HCT116 (cell line): ENCODE measurements around the gene LASP1NB.

Source experiments
- ATAC-seq: fragments of 200-7000 bp; cut with Tn5 transposase; 2 replicates; pipeline ENCODE4 v1.9.1; 2020; ENCODE audit warnings: mild to moderate bottlenecking, moderate library complexity
- BruUV-seq: library from RNA; stranded (reverse); fragments of 400-500 nt; replicated peaks from 2 replicates; lab custom pipeline; 2021; lab: Mats Ljungman, UMichigan
- CTCF ChIA-PET: fragments of 300-600 bp; sonication (Branson Sonifier 250); formaldehyde crosslinking; loops from one replicate; lab custom pipeline; 2021; ENCODE audit warnings: antibody characterized with exemption; lab: Charles Lee
- POLR2A ChIA-PET: fragments of 300-600, 350-600 bp; sonication (Branson Sonifier 250); formaldehyde crosslinking; loops from one replicate; lab custom pipeline; 2021; ENCODE audit warnings: antibody characterized with exemption; lab: Charles Lee
- RAD21 ChIA-PET, 2 experiments: fragments of 300-600 bp; sonication (Branson Sonifier 250); formaldehyde crosslinking; loops; one replicate each; lab custom pipeline; 2023; ENCODE audit warnings: low total read pairs in 2 of 2; ENCODE audit not compliant: uncharacterized antibody in 2 of 2, unreplicated experiment in 2 of 2, low non-redundant PET in 1 of 2; lab: Charles Lee
- DNase-seq: peaks from one replicate; pipeline ENCODE4 v3.0.0-alpha.2; 2010; ENCODE audit warnings: low read depth, low spot score
- H2AFZ ChIP-seq: fragments of 200-600 bp; shearing (Covaris generic), sonication (generic); 2 replicates; pipeline ENCODE4 v1.6.1; 2017; ENCODE audit warnings: low read depth, mixed run types, mixed read lengths, antibody characterized with exemption, low read length; ENCODE audit not compliant: poor library complexity, severe bottlenecking
- H3K27ac ChIP-seq: 2 replicates; pipeline ENCODE4 v1.5.1; 2012; ENCODE audit warnings: low read depth, low read length
- H3K27me3 ChIP-seq: fragments of 200-600 bp; sonication (generic); 2 replicates; pipeline ENCODE4 v1.6.1; 2016; ENCODE audit warnings: mixed run types, low read length, mixed read lengths; ENCODE audit not compliant: insufficient read depth
- H3K36me3 ChIP-seq, 2 experiments: fragments of 200-500 bp in 1 of 2; fragments of 200-600 bp in 1 of 2; sonication (Bioruptor generic) in 1 of 2; sonication (generic) in 1 of 2; 2 replicates each; pipeline versions ENCODE4 v1.5.1 to v1.6.1; 2014 to 2016; ENCODE audit warnings: low read length in 2 of 2, inconsistent platforms in 1 of 2, mixed read lengths in 1 of 2, mixed run types in 1 of 2; ENCODE audit not compliant: insufficient read depth in 2 of 2, control insufficient read depth in 1 of 2
- H3K4me1 ChIP-seq, 2 experiments: fragments of 200-600 bp in 1 of 2; sonication (generic) in 1 of 2; 2 replicates each; pipeline versions ENCODE4 v1.5.1 to v1.6.1; 2012 to 2017; ENCODE audit warnings: low read length in 2 of 2, inconsistent platforms in 1 of 2, mild to moderate bottlenecking in 1 of 2, mixed read lengths in 1 of 2, mixed run types in 1 of 2, moderate library complexity in 1 of 2; ENCODE audit not compliant: insufficient read depth in 2 of 2, control insufficient read depth in 1 of 2
- H3K4me2 ChIP-seq: fragments of 200-600 bp; sonication (generic); 2 replicates; pipeline ENCODE4 v1.6.1; 2017; ENCODE audit warnings: mixed run types, low read length, mixed read lengths
- H3K4me3 ChIP-seq, 2 experiments: fragments of 200-600 bp in 1 of 2; sonication (generic) in 1 of 2; replicated peaks in 1 of 2; 2 replicates each; pipeline ENCODE4 v1.5.1; 2011 to 2016; ENCODE audit warnings: low read length in 2 of 2, control low read depth in 1 of 2, low read depth in 1 of 2, mild to moderate bottlenecking in 1 of 2, mixed read lengths in 1 of 2, mixed run types in 1 of 2
- H3K79me2 ChIP-seq: fragments of 200-600 bp; sonication (generic); 2 replicates; pipeline ENCODE4 v1.6.1; 2017; ENCODE audit warnings: mild to moderate bottlenecking, mixed run types, low read length, moderate library complexity, mixed read lengths; ENCODE audit not compliant: insufficient read depth
- H3K9ac ChIP-seq: fragments of 200-600 bp; sonication (generic); 2 replicates; pipeline ENCODE4 v1.6.1; 2016; ENCODE audit warnings: low read length, mixed read lengths
- H3K9me2 ChIP-seq: fragments of 200-600 bp; sonication (generic), shearing (Covaris generic); 2 replicates; pipeline ENCODE4 v1.6.1; 2017; ENCODE audit warnings: mixed run types, mild to moderate bottlenecking, moderate library complexity; ENCODE audit not compliant: insufficient read depth
- H3K9me3 ChIP-seq, 2 experiments: fragments of 200-500 bp in 1 of 2; fragments of 200-600 bp in 1 of 2; sonication (Bioruptor generic) in 1 of 2; sonication (generic) in 1 of 2; 2 replicates each; pipeline ENCODE4 v1.6.1; 2014 to 2017; ENCODE audit warnings: low read length in 2 of 2, mixed read lengths in 2 of 2, inconsistent platforms in 1 of 2, low read depth in 1 of 2, mild to moderate bottlenecking in 1 of 2, mixed run types in 1 of 2, moderate library complexity in 1 of 2; ENCODE audit not compliant: control insufficient read depth in 1 of 2, insufficient read depth in 1 of 2
- H4K20me1 ChIP-seq: fragments of 200-600 bp; sonication (generic), shearing (Covaris generic); 2 replicates; pipeline ENCODE4 v1.6.1; 2017; ENCODE audit warnings: mixed run types, mild to moderate bottlenecking, moderate library complexity; ENCODE audit not compliant: insufficient read depth
- CEBPB ChIP-seq: IDR thresholded peaks from 2 replicates; pipeline ENCODE4 v1.6.1; 2012; ENCODE audit warnings: low read depth
- CTCF ChIP-seq, 3 experiments: fragments of 200-600 bp in 1 of 3; sonication (generic) in 1 of 3; IDR thresholded peaks in 2 of 3; conservative IDR thresholded peaks in 1 of 3; 2 replicates each; pipeline ENCODE4 v1.5.1; 2012 to 2017; ENCODE audit warnings: low read depth in 2 of 3, low read length in 2 of 3, antibody characterized with exemption in 1 of 3, borderline replicate concordance in 1 of 3, control low read depth in 1 of 3, mild to moderate bottlenecking in 1 of 3, mixed read lengths in 1 of 3, mixed run types in 1 of 3, moderate library complexity in 1 of 3; ENCODE audit not compliant: insufficient read depth in 1 of 3
- EZH2phosphoT487 ChIP-seq: fragments of 200-600 bp; IDR thresholded peaks from 2 replicates; pipeline ENCODE4 v1.6.1; 2018; ENCODE audit warnings: antibody characterized with exemption, borderline replicate concordance
- POLR2AphosphoS5 ChIP-seq: IDR thresholded peaks from 2 replicates; pipeline ENCODE4 v1.6.1; 2011; ENCODE audit warnings: mild to moderate bottlenecking, low read depth, low read length, moderate library complexity
- RAD21 ChIP-seq: IDR thresholded peaks from 2 replicates; pipeline ENCODE4 v1.6.1; 2012; ENCODE audit warnings: low read depth, mild to moderate bottlenecking
- intact Hi-C: fragments of 100-400 bp; cut with micrococcal nuclease; formaldehyde crosslinking; loops from 2 replicates; pipeline ENCODE4 v1.10.0; 2022

Gene LASP1NB

GRCh38 chr17:38885728-38886642 is 39.4 kb upstream of the LASP1NB start:
- no peak for ATAC-seq
- Histone ChIP-seq H3K36me3 (peaks cover 8 to 32% of the 10 kb centered on the region in 2 experiments; a peak in 3 of 4 replicates), H3K9ac (no peak overlapping the region), H3K27ac (no peak overlapping the region), H3K27me3 (no peaks in the 10 kb centered on the region), H3K9me2 (no peaks in the 10 kb centered on the region), H3K4me3 (no peak overlapping the region), H3K9me3 (no peaks in the 10 kb centered on the region), H3K79me2 (peaks cover 91% of the 10 kb centered on the region), H4K20me1 (no peaks in the 10 kb centered on the region), H3K4me2 (no peak overlapping the region), H2AFZ (no peak overlapping the region), H3K4me1 (peaks cover 7 to 30% of the 10 kb centered on the region in 2 experiments)
- no peak for TF ChIP-seq CTCF (IDR thresholded peaks at IDR 0.05 in 2 of 3, conservative IDR thresholded peaks at IDR 0.05 in 1 of 3; ENCODE audit: borderline replicate concordance in 1 of 3, insufficient read depth in 1 of 3, low read depth in 2 of 3, low read length in 2 of 3)
- BruUV-seq = no TSS peak
- no peak for DNase-seq
- RAD21 ChIA-PET = no interaction called here
- intact Hi-C loops = no loop called here
- POLR2A ChIA-PET = interaction anchor here (0.7 to 1.3 kb wide), 2 partner anchors 15 to 16 kb away, joined by 3 to 4 read pairs; partner anchors contain the start of gene LASP1
- CTCF ChIA-PET = no interaction called here

- Histone ChIP-seq H3K9me2 (no peaks in the 10 kb centered on the region), H3K4me1 (peaks cover 1 to 23% of the 10 kb centered on the region in 2 experiments), H4K20me1 (no peaks in the 10 kb centered on the region), H3K4me3 (no peak overlapping the region), H3K9me3 (no peaks in the 10 kb centered on the region), H3K27ac (no peak overlapping the region), H2AFZ (no peak overlapping the region), H3K36me3 (peaks cover 9 to 32% of the 10 kb centered on the region in 2 experiments; a peak in 3 of 4 replicates), H3K9ac (no peak overlapping the region), H3K4me2 (no peak overlapping the region), H3K79me2 (peaks cover 85% of the 10 kb centered on the region), H3K27me3 (no peaks in the 10 kb centered on the region)
- TF ChIP-seq POLR2AphosphoS5 (0 out of 2 replicates have a peak, but pooled peaks have one; percentile 4), CTCF (IDR thresholded peaks at IDR 0.05 in 2 of 3, conservative IDR thresholded peaks at IDR 0.05 in 1 of 3; ENCODE audit: borderline replicate concordance in 1 of 3, insufficient read depth in 1 of 3, low read depth in 2 of 3, low read length in 2 of 3) (no peak), RAD21 (no peak), EZH2phosphoT487 (no peak), CEBPB (no peak)
- ATAC-seq = no peak
- ChIA-PET POLR2A (interaction anchor here (0.7 kb wide), 2 partner anchors 15 to 17 kb away, joined by 3 read pairs; partner anchors contain the start of gene LASP1), CTCF (no interaction called here), RAD21 (no interaction called here)
- intact Hi-C loops = no loop called here
- DNase-seq = no peak
- BruUV-seq = no TSS peak
These were observed 38.8 kb upstream of the LASP1NB start for GRCh38 chr17:38886643-38887010.
